HepG2 (cell line): Measurements from ENCODE around the gene GFAP. TPM values are rescaled to one million over a fixed set of nuclear protein-coding genes. Genes with fewer than 3 reads are reported as not detected.

Source experiments
- ATAC-seq: fragments of 200-7000 bp; cut with Tn5 transposase; 3 replicates; pipeline ENCODE4 v1.9.1; 2020; ENCODE audit warnings: mild to moderate bottlenecking, moderate library complexity
- BruUV-seq: library from RNA; stranded (reverse); fragments of 400-500 nt; replicated peaks from 2 replicates; lab custom pipeline; 2021; lab: Mats Ljungman, UMichigan
- CTCF ChIA-PET: fragments of 300-600 bp; formaldehyde crosslinking; extraction: SDS; loops from one replicate; lab custom pipeline; 2021; ENCODE audit warnings: low total read pairs, inconsistent platforms, low intra/inter-chr PET ratio; lab: Yijun Ruan, JAX
- POLR2A ChIA-PET: fragments of 350-600 bp; sonication (Branson Sonifier 250); formaldehyde crosslinking; loops from one replicate; lab custom pipeline; 2020; ENCODE audit warnings: antibody characterized with exemption, inconsistent platforms; lab: Yijun Ruan, JAX
- DNase-seq: peaks from one replicate; pipeline ENCODE4 v3.0.0-alpha.2; 2015; ENCODE audit warnings: low spot score
- FAIRE-seq: peaks from 3 replicates; lab custom pipeline; 2011; peaks lifted over from hg19 to GRCh38; lab: Jason Lieb, UNC
- H2AFZ ChIP-seq: one replicate; pipeline ENCODE4 v1.6.1; 2011; ENCODE audit warnings: low read length, inconsistent platforms
- H3K27ac ChIP-seq: fragments of 300-600 bp; 3 replicates; pipeline ENCODE4 v1.8.0; 2011; ENCODE audit warnings: mixed run types, mild to moderate bottlenecking, mixed read lengths, low read length, inconsistent platforms; ENCODE audit not compliant: insufficient read depth; ENCODE audit errors: extremely low read length
- H3K27me3 ChIP-seq, 2 experiments: fragments of 200-600 bp in 1 of 2; 2 replicates in 1 of 2; 3 replicates in 1 of 2; pipeline versions ENCODE4 v1.6.0 to v1.8.0; 2011; ENCODE audit warnings: low read length in 2 of 2, mild to moderate bottlenecking in 2 of 2, moderate library complexity in 2 of 2, inconsistent platforms in 1 of 2; ENCODE audit not compliant: insufficient read depth in 2 of 2, control insufficient read depth in 1 of 2
- H3K36me3 ChIP-seq, 2 experiments: fragments of 200-600 bp in 1 of 2; replicated peaks in 1 of 2; 2 replicates in 1 of 2; 3 replicates in 1 of 2; pipeline versions ENCODE4 v1.5.1 to v1.8.0; 2011; ENCODE audit warnings: low read length in 2 of 2, inconsistent platforms in 1 of 2; ENCODE audit not compliant: insufficient read depth in 2 of 2, control insufficient read depth in 1 of 2
- H3K4me1 ChIP-seq: 2 replicates; pipeline ENCODE4 v1.5.1; 2012; ENCODE audit warnings: low read length, inconsistent platforms; ENCODE audit not compliant: insufficient read depth
- H3K4me2 ChIP-seq: 2 replicates; pipeline ENCODE4 v1.6.0; 2011; ENCODE audit warnings: low read depth, low read length, inconsistent platforms
- H3K4me3 ChIP-seq, 3 experiments: fragments of 200-600 bp in 1 of 3; sonication (generic), shearing (Covaris generic) in 1 of 3; replicated peaks in 1 of 3; 2 replicates each; pipeline ENCODE4 v1.5.1; 2011 to 2016; ENCODE audit warnings: low read length in 3 of 3, inconsistent platforms in 2 of 3, low read depth in 2 of 3, mild to moderate bottlenecking in 2 of 3, control low read depth in 1 of 3, mixed read lengths in 1 of 3; ENCODE audit not compliant: insufficient read depth in 1 of 3
- H3K79me2 ChIP-seq: one replicate; pipeline ENCODE4 v1.6.1; 2011; ENCODE audit warnings: low read length, inconsistent platforms; ENCODE audit not compliant: insufficient read depth
- H3K9ac ChIP-seq: 2 replicates; pipeline ENCODE4 v1.6.0; 2011; ENCODE audit warnings: mild to moderate bottlenecking, low read depth, low read length, inconsistent platforms; ENCODE audit not compliant: insufficient read depth
- H3K9me3 ChIP-seq: 2 replicates; pipeline ENCODE4 v1.5.1; 2012; ENCODE audit warnings: mild to moderate bottlenecking, low read length
- H4K20me1 ChIP-seq: 2 replicates; pipeline ENCODE4 v1.6.0; 2011; ENCODE audit warnings: inconsistent platforms, mild to moderate bottlenecking, low read length, moderate library complexity; ENCODE audit not compliant: insufficient read depth
- MAFK ChIP-seq, 2 experiments: IDR thresholded peaks in 1 of 2; conservative IDR thresholded peaks in 1 of 2; 2 replicates each; pipeline ENCODE4 v1.6.1; 2011; ENCODE audit warnings: improper control_type of control experiment in 2 of 2, low read length in 2 of 2
- NCOA2 ChIP-seq: sonication (generic); formaldehyde crosslinking; IDR thresholded peaks from 2 replicates; pipeline ENCODE4 v1.8.0; 2022; ENCODE audit warnings: inconsistent platforms
- NFKB2 ChIP-seq: sonication (generic); formaldehyde crosslinking; IDR thresholded peaks from 2 replicates; pipeline ENCODE4 v1.4.0; 2020; ENCODE audit warnings: missing genetic modification reagents, borderline replicate concordance
- ZBTB39 ChIP-seq: sonication (generic); formaldehyde crosslinking; IDR thresholded peaks from 2 replicates; pipeline ENCODE4 v1.5.0; 2020; ENCODE audit warnings: missing genetic modification reagents
- ZBTB7A ChIP-seq: sonication (generic); formaldehyde crosslinking; IDR thresholded peaks from 2 replicates; pipeline ENCODE4 v1.8.0; 2022; ENCODE audit warnings: mild to moderate bottlenecking, missing genetic modification reagents
- ZNF296 ChIP-seq: sonication (generic); formaldehyde crosslinking; conservative IDR thresholded peaks from 2 replicates; pipeline ENCODE4 v1.5.0; 2020; ENCODE audit warnings: mild to moderate bottlenecking, missing genetic modification reagents
- ZNF614 ChIP-seq: IDR thresholded peaks from 2 replicates; pipeline ENCODE4 v1.6.1; 2018; ENCODE audit warnings: missing biosample characterization, missing genetic modification reagents, inconsistent platforms, borderline replicate concordance
- WGBS: methylation state at CpG from one replicate; pipeline ENCODE4 v1.1.6; 2017; ENCODE audit warnings: low lambda C conversion rate; 5-methylcytosine and 5-hydroxymethylcytosine counted together
- in situ Hi-C: cut with HindIII; loops from 2 replicates; pipeline ENCODE4 v1.10.0; 2017; ENCODE audit warnings: low pct_unique_long_range_greater_than_20kb; ENCODE audit not compliant: extremely low pct_ligation_motif_present
- intact Hi-C: fragments of 100-400 bp; cut with micrococcal nuclease; formaldehyde crosslinking; loops from one replicate; pipeline ENCODE4 v1.10.0; 2022; ENCODE audit not compliant: unreplicated experiment
- polyA plus RNA-seq, 8 experiments: library from polyadenylated mRNA; depleted of rRNA in 3 of 8; stranded (reverse) in 7 of 8; unstranded in 1 of 8; fragments of >200 nt; fragmentation: Illumina TruSeq in 4 of 8; extraction: Trizol in 4 of 8; gene quantifications; 2 replicates each; pipeline versions ENCODE4 v1.2.1 to v1.2.3, GENCODE V29; 2011 to 2016; ENCODE audit warnings: low read depth in 4 of 8, missing spikeins in 1 of 8, mixed read lengths in 1 of 8; ENCODE audit not compliant: insufficient read depth in 1 of 8
- total RNA-seq, 5 experiments: library from RNA; depleted of rRNA; stranded (reverse); fragments of >200 nt; fragmentation: Illumina TruSeq; extraction: Trizol; gene quantifications; 2 replicates each; pipeline ENCODE4 v1.2.3, GENCODE V29; 2016; ENCODE audit warnings: low read depth in 1 of 5
- TF ChIP-seq, protein P1 (sequence below): sonication (generic); formaldehyde crosslinking; IDR thresholded peaks from 2 replicates; pipeline ENCODE4 v1.4.0; 2020; ENCODE audit warnings: mild to moderate bottlenecking, low read depth, missing genetic modification reagents
- TF ChIP-seq, protein P2 (sequence below): sonication (generic); formaldehyde crosslinking; conservative IDR thresholded peaks from 2 replicates; pipeline ENCODE4 v1.8.0; 2022; ENCODE audit warnings: missing genetic modification reagents

GFAP gene
- total and polyA plus RNA-seq, 2 of the 13 experiments (the other 11 are each of a cell fraction or from before 2014, with no cell fraction given) = 0.11 to 0.29 TPM

DNA sequence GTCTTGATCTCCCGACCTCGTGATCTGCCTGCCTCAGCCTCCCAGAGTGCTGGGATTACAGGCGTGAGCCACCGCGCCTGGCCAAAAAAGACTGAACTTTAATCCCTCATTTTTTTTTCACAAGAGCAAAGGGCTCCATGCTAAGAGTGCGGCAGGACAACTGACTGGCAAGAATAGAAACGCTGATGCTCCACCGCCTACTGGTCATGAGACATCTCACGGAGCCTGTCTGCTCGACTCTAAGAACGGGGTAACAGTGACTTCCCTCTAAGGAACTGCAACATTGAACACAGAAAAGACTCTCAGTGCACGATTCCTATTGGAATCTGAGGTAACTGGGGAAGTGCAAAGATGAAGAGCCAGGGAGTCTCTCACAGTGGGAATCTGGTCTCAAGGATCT, 43.7 kb downstream of the GFAP start (continued):
- no peak for TF ChIP-seq MAFK (conservative IDR thresholded peaks at IDR 0.05 in 1 of 2, IDR thresholded peaks at IDR 0.05 in 1 of 2; ENCODE audit: low read length in 2 of 2)
- TF ChIP-seq ZNF296 (CRISPR knock-in tag) = no peak
- TF ChIP-seq, protein P1, sequence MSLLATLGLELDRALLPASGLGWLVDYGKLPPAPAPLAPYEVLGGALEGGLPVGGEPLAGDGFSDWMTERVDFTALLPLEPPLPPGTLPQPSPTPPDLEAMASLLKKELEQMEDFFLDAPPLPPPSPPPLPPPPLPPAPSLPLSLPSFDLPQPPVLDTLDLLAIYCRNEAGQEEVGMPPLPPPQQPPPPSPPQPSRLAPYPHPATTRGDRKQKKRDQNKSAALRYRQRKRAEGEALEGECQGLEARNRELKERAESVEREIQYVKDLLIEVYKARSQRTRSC (CRISPR knock-in tag) = no peak
- TF ChIP-seq, protein P2, sequence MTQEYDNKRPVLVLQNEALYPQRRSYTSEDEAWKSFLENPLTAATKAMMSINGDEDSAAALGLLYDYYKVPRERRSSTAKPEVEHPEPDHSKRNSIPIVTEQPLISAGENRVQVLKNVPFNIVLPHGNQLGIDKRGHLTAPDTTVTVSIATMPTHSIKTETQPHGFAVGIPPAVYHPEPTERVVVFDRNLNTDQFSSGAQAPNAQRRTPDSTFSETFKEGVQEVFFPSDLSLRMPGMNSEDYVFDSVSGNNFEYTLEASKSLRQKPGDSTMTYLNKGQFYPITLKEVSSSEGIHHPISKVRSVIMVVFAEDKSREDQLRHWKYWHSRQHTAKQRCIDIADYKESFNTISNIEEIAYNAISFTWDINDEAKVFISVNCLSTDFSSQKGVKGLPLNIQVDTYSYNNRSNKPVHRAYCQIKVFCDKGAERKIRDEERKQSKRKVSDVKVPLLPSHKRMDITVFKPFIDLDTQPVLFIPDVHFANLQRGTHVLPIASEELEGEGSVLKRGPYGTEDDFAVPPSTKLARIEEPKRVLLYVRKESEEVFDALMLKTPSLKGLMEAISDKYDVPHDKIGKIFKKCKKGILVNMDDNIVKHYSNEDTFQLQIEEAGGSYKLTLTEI (CRISPR knock-in tag) = no peak
- TF ChIP-seq NCOA2 = no peak
- TF ChIP-seq ZBTB39 (CRISPR knock-in tag) = no peak

DNA sequence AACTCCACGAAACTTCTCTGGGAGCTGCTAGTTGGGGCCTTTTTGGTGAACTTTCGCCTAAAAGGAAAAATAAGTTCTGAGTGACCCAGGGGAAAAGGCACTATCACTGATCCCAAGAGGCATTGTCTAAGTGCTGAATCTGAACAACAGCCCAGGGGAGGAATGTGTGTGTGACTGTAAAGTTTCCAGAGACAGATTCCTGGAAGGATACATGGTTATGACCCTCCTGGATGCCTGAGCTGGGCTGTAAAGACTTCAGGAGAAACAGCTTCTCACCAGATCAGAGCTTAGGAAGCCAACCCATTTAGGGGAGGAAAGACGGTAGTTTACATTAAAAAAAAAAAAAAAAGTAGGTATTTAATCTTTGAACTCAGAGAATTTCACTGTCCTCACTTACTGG, 47.5 kb downstream of the GFAP start:
- ChIA-PET CTCF (interaction anchor here (1.2 to 1.4 kb wide), 2 partner anchors 93 kb away, joined by 4 read pairs; no protein-coding TSS in a partner anchor), POLR2A (interaction anchor here (0.5 to 2.6 kb wide), 2 partner anchors 92 to 153 kb away, joined by 4 to 8 read pairs; no protein-coding TSS in a partner anchor)
- no peaks in the 10 kb centered on the region for H3K27me3 ChIP-seq
- FAIRE-seq (no peak), DNase-seq (no peak), ATAC-seq (no peak)
- no peak overlapping the region for H2AFZ ChIP-seq
- H3K9ac ChIP-seq = no peak overlapping the region
- H3K79me2 ChIP-seq = no peaks in the 10 kb centered on the region
- no TSS peak for BruUV-seq
- TF ChIP-seq NFKB2 (no peak), ZBTB7A (no peak), ZNF614 (CRISPR knock-in tag) (no peak)
- no peak overlapping the region for H3K4me2 ChIP-seq
- 90% methylated on average over 3 of the region's 3 CpGs for WGBS
- intact Hi-C loops (no loop called here), in situ Hi-C loops (loop anchor here (5.0 kb wide), 1 partner anchor 91 kb away; no protein-coding TSS in a partner anchor)
- H3K36me3 ChIP-seq = peaks cover 38 to 82% of the 10 kb centered on the region in 2 experiments
- H4K20me1 ChIP-seq = 0 out of 2 replicates have a peak, but pooled peaks cover 4% of the 10 kb centered on the region
- H3K27ac ChIP-seq = no peak overlapping the region
- H3K9me3 ChIP-seq = no peaks in the 10 kb centered on the region
- H3K4me3 ChIP-seq = no peak overlapping the region
- H3K4me1 ChIP-seq = peaks cover 24% of the 10 kb centered on the region
